PC-3 (cell line): ENCODE results near the gene D2HGDH. TPM values are rescaled to one million over a fixed set of nuclear protein-coding genes. Genes with fewer than 3 reads are reported as not detected.

ENCODE experiments used
- ATAC-seq: fragments of 200-7000 bp; cut with Tn5 transposase; 2 replicates; pipeline ENCODE4 v1.9.1; 2020; ENCODE audit warnings: mild to moderate bottlenecking, moderate library complexity
- BruUV-seq: library from RNA; stranded (reverse); fragments of 400-500 nt; replicated peaks from 2 replicates; lab custom pipeline; 2021; lab: Mats Ljungman, UMichigan
- CTCF ChIA-PET: fragments of 300-600 bp; sonication (Branson Sonifier 250); formaldehyde crosslinking; loops from one replicate; lab custom pipeline; 2022; ENCODE audit warnings: antibody characterized with exemption; lab: Charles Lee
- POLR2A ChIA-PET: fragments of 300-600 bp; sonication (Branson Sonifier 250); formaldehyde crosslinking; loops from one replicate; lab custom pipeline; 2022; ENCODE audit warnings: antibody characterized with exemption; ENCODE audit not compliant: unreplicated experiment; lab: Charles Lee
- DNase-seq: peaks from one replicate; pipeline ENCODE4 v3.0.0-alpha.2; 2015
- H2AFZ ChIP-seq: fragments of 300-600 bp; sonication (generic); 2 replicates; pipeline ENCODE4 v1.6.0; 2016; ENCODE audit warnings: antibody characterized with exemption, low read length
- H3F3A ChIP-seq: fragments of 300-600 bp; sonication (generic); one replicate; pipeline ENCODE4 v1.6.0; 2017; ENCODE audit warnings: antibody characterized with exemption, low read length, control low read depth, mild to moderate bottlenecking; ENCODE audit not compliant: unreplicated experiment
- H3K27ac ChIP-seq: fragments of 300-600 bp; sonication (generic); 2 replicates; pipeline ENCODE4 v1.5.1; 2016; ENCODE audit warnings: mild to moderate bottlenecking, low read length
- H3K27me3 ChIP-seq: fragments of 300-600 bp; sonication (generic); 2 replicates; pipeline ENCODE4 v1.6.1; 2016; ENCODE audit warnings: low read length, mixed read lengths
- H3K36me3 ChIP-seq: fragments of 300-600 bp; sonication (generic); 2 replicates; pipeline ENCODE4 v1.6.1; 2016; ENCODE audit warnings: low read depth, mixed run types, low read length, mixed read lengths
- H3K4me1 ChIP-seq: fragments of 300-600 bp; sonication (generic); 2 replicates; pipeline ENCODE4 v1.5.1; 2016; ENCODE audit warnings: low read length; ENCODE audit not compliant: insufficient read depth
- H3K4me2 ChIP-seq: fragments of 300-600 bp; sonication (generic); 2 replicates; pipeline ENCODE4 v1.6.0; 2016; ENCODE audit warnings: low read length
- H3K4me3 ChIP-seq: fragments of 300-600 bp; sonication (generic); 2 replicates; pipeline ENCODE4 v1.5.1; 2016; ENCODE audit warnings: mild to moderate bottlenecking, low read length, mixed read lengths
- H3K79me2 ChIP-seq: fragments of 300-600 bp; sonication (generic); 2 replicates; pipeline ENCODE4 v1.6.1; 2017; ENCODE audit warnings: low read length, mixed read lengths
- H3K9ac ChIP-seq: fragments of 300-600 bp; sonication (generic); 2 replicates; pipeline ENCODE4 v1.6.0; 2016; ENCODE audit warnings: mild to moderate bottlenecking, low read length
- H3K9me2 ChIP-seq: fragments of 300-600 bp; sonication (generic); replicated peaks from 2 replicates; pipeline ENCODE4 v1.6.1; 2016; ENCODE audit warnings: mixed run types, low read length, mixed read lengths
- H3K9me3 ChIP-seq: fragments of 300-600 bp; sonication (generic); 2 replicates; pipeline ENCODE4 v1.6.1; 2016; ENCODE audit warnings: low read length, mixed read lengths
- H4K20me1 ChIP-seq: fragments of 300-600 bp; sonication (generic); 2 replicates; pipeline ENCODE4 v1.6.1; 2016; ENCODE audit warnings: low read length, mixed read lengths
- EZH2 ChIP-seq: fragments of 300-600 bp; sonication (generic); IDR thresholded peaks from one replicate; pipeline ENCODE4 v1.6.1; 2017; ENCODE audit warnings: antibody characterized with exemption, mild to moderate bottlenecking, low read length; ENCODE audit not compliant: unreplicated experiment
- EZH2phosphoT487 ChIP-seq: fragments of 300-600 bp; sonication (generic); IDR thresholded peaks from 2 replicates; pipeline ENCODE4 v1.6.1; 2018; ENCODE audit warnings: mild to moderate bottlenecking, antibody characterized with exemption, low read length, borderline replicate concordance
- intact Hi-C: fragments of 100-400 bp; cut with micrococcal nuclease; formaldehyde crosslinking; loops from 2 replicates; pipeline ENCODE4 v1.9.0; 2023
- total RNA-seq: library from RNA; depleted of rRNA; stranded (reverse); fragments of >200 nt; gene quantifications from 2 replicates; pipeline ENCODE4 v1.2.3, GENCODE V29; 2014
- TF ChIP-seq, protein P1 (sequence below): fragments of 300-600 bp; sonication (generic); conservative IDR thresholded peaks from 2 replicates; pipeline ENCODE4 v1.5.1; 2017; ENCODE audit warnings: antibody characterized with exemption, low read depth, mild to moderate bottlenecking, low read length

Gene D2HGDH
- total RNA-seq, 1 experiment from 2014 or later: 28.5 TPM

DNA sequence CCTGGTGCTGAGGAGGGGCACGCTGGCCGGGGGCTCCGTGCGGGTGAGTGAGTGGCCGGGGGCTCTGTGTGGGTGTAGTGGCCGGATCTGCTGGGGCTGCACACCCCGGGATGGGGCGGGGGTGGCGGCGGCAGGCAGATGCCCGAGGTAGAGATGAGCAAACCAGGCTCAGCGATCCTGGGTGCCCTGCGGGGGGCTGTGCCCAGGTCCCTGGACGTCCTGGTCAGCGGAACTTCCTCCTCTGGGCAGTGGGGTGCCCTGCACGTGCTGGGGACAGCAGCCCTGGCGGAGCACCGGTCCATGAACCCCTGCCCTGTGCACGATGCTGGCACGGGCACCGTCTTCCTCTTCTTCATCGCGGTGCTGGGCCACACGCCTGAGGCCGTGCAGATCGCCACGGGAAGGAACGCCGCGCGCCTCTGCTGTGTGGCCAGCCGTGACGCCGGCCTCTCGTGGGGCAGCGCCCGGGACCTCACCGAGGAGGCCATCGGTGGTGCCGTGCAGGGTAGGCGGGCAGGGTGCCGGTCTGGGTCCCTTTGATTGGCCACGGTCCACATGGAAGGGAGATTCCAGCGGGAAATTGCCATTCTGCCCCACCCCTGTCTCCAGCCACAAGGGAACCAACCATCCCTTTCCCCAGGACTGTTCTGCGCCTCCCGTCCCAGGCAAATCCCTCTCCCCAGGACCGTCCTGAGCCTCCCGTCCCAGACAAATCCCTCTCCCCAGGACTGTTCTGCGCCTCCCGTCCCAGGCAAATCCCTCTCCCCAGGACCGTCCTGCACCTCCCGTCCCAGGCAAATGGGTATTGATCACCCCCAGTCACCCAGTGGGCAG, 80.4 kb downstream of the D2HGDH start:
- ATAC-seq (no peak), DNase-seq (no peak)
- no peak for TF ChIP-seq EZH2phosphoT487
- TF ChIP-seq, protein P1, sequence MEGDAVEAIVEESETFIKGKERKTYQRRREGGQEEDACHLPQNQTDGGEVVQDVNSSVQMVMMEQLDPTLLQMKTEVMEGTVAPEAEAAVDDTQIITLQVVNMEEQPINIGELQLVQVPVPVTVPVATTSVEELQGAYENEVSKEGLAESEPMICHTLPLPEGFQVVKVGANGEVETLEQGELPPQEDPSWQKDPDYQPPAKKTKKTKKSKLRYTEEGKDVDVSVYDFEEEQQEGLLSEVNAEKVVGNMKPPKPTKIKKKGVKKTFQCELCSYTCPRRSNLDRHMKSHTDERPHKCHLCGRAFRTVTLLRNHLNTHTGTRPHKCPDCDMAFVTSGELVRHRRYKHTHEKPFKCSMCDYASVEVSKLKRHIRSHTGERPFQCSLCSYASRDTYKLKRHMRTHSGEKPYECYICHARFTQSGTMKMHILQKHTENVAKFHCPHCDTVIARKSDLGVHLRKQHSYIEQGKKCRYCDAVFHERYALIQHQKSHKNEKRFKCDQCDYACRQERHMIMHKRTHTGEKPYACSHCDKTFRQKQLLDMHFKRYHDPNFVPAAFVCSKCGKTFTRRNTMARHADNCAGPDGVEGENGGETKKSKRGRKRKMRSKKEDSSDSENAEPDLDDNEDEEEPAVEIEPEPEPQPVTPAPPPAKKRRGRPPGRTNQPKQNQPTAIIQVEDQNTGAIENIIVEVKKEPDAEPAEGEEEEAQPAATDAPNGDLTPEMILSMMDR: no peak
- no peak for TF ChIP-seq EZH2
- CTCF ChIA-PET: no interaction called here
- H3K4me3 ChIP-seq: no peak overlapping the region
- H3K9me2 ChIP-seq: no peaks in the 10 kb centered on the region
- no peak overlapping the region for H3K27ac ChIP-seq
- H3K27me3 ChIP-seq: no peaks in the 10 kb centered on the region
- no TSS peak for BruUV-seq
- intact Hi-C loops: no loop called here
- no peaks in the 10 kb centered on the region for H3K9me3 ChIP-seq
- no peaks in the 10 kb centered on the region for H3K36me3 ChIP-seq
- H3K4me2 ChIP-seq: no peak overlapping the region
- H4K20me1 ChIP-seq: no peaks in the 10 kb centered on the region
- H2AFZ ChIP-seq: no peak overlapping the region
- POLR2A ChIA-PET: no interaction called here
- no peaks in the 10 kb centered on the region for H3K79me2 ChIP-seq
- H3K9ac ChIP-seq: no peak overlapping the region
- H3K4me1 ChIP-seq: no peaks in the 10 kb centered on the region
- no peaks in the 10 kb centered on the region for H3F3A ChIP-seq

DNA sequence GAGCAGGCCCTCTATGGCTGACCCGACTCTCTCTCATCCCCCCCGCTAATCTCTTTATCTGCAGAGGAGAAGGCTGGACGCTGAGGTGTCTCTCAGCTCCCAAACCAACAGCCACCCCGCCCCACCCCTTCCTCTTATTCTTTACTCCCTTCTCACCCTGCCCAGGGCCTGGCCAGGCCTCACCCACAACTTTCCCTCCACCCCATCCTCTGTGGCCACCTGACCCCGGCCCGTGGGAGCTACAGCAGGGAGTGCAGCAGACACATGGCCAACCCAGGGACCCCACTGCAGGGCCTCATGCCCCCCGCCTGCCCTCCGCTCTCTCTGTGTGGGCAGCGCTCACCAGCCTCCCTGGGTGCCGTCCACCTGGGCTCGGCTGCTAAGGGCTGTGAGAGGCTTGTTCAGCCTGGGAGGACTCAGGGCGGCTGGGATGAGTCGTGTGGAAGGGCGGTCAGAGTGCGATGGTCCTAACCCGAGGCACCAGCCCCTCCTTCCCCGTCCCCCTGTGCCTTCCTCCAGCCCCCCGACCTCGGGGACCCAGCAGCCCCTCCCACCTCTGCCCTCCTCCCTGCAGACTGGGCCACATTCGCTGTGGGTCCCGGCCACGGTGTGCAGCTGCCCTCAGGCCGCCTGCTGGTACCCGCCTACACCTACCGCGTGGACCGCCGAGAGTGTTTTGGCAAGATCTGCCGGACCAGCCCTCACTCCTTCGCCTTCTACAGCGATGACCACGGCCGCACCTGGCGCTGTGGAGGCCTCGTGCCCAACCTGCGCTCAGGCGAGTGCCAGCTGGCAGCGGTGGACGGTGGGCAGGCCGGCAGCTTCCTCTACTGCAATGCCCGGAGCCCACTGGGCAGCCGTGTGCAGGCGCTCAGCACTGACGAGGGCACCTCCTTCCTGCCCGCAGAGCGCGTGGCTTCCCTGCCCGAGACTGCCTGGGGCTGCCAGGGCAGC, 81.3 kb downstream of the D2HGDH start:
- DNase-seq: no peak
- ChIA-PET CTCF (no interaction called here), POLR2A (no interaction called here)
- Histone ChIP-seq H3K4me1 (no peaks in the 10 kb centered on the region), H2AFZ (no peak overlapping the region), H3K79me2 (no peaks in the 10 kb centered on the region), H3K9me2 (no peaks in the 10 kb centered on the region), H3K9me3 (no peaks in the 10 kb centered on the region), H3K27me3 (no peaks in the 10 kb centered on the region), H3F3A (no peaks in the 10 kb centered on the region), H3K27ac (no peak overlapping the region), H4K20me1 (no peaks in the 10 kb centered on the region), H3K4me2 (no peak overlapping the region), H3K4me3 (no peak overlapping the region), H3K9ac (no peak overlapping the region), H3K36me3 (no peaks in the 10 kb centered on the region)
- TF ChIP-seq EZH2 (no peak), EZH2phosphoT487 (no peak)
- TF ChIP-seq, protein P1: no peak
- intact Hi-C loops: no loop called here
- no peak for ATAC-seq
- no TSS peak for BruUV-seq
